ENCODE data around the gene CDS1. TPM values are rescaled to one million over a fixed set of nuclear protein-coding genes. Genes with fewer than 3 reads are reported as not detected.

The CDS1 gene
- total RNA-seq, 4 donors from 2014 or later, result 0.07 to 1.1 TPM; not detected in 2

DNA sequence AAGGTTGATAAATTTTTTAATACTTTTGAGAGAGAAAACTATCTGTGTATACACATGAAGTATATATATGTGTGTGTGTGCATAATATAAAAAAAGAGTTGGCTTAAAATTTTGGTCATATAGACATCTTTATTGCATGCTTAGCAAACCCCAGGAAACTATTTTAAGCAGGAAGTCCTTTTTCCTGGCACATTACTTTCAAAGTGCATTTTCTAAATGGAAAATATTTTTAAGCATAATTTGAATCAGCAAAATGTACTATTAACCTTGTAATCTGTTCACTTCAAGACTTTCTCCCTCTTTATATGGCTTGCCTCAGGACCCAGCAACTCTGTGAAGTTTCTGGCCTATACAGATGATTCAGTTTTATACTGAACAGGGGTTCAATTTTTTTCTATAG lies 106.3 kb downstream of the CDS1 start:
- H3K27me3 ChIP-seq, result no peaks in the 10 kb centered on the region
- no peak overlapping the region for H3K27ac ChIP-seq
- intact Hi-C loops (cut with DNase I; ENCODE audit: low total_unique reads), result no loop called here
- ATAC-seq (no peak), DNase-seq (no peak)
- in situ Hi-C loops (cut with MboI; ENCODE audit: low sequenced_read_pairs in 4 of 4), result no loop called here
- peaks cover 0 to 12% of the 10 kb centered on the region in 2 donors for H3K4me1 ChIP-seq
- TF ChIP-seq POLR2A (IDR thresholded peaks at IDR 0.05), result no peak
- TF ChIP-seq, protein P1, sequence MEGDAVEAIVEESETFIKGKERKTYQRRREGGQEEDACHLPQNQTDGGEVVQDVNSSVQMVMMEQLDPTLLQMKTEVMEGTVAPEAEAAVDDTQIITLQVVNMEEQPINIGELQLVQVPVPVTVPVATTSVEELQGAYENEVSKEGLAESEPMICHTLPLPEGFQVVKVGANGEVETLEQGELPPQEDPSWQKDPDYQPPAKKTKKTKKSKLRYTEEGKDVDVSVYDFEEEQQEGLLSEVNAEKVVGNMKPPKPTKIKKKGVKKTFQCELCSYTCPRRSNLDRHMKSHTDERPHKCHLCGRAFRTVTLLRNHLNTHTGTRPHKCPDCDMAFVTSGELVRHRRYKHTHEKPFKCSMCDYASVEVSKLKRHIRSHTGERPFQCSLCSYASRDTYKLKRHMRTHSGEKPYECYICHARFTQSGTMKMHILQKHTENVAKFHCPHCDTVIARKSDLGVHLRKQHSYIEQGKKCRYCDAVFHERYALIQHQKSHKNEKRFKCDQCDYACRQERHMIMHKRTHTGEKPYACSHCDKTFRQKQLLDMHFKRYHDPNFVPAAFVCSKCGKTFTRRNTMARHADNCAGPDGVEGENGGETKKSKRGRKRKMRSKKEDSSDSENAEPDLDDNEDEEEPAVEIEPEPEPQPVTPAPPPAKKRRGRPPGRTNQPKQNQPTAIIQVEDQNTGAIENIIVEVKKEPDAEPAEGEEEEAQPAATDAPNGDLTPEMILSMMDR (IDR thresholded peaks at IDR 0.05 in 4 of 5, conservative IDR thresholded peaks at IDR 0.05 in 1 of 5), result no peak
- peaks cover 4 to 63% of the 10 kb centered on the region in 2 donors for H3K36me3 ChIP-seq
- H3K4me3 ChIP-seq, result no peak overlapping the region
- H3K9me3 ChIP-seq, result no peaks in the 10 kb centered on the region

DNA sequence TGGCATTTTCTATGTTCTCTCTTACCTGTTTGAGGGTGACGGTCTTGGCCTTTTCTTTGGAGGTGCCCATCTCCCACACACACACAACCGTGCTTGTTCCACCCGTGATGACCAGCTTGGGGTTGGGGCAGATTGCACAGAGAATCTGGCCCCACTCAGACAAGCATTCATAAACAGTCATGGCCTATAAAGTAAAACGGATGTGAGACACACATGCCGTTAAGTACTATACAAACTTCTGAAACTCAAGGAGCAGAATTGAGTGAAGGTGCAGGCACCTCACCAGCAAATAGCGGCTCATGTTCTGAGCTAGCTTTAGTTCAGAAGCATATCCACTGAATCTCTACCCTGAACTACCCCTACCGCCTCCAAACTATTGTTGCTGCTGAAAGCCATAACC lies 107.6 kb downstream of the CDS1 start:
- Histone ChIP-seq H3K4me3 (no peak overlapping the region), H3K27ac (peak overlapping the region in 2 of 4 donors; percentile 54 to 65), H3K9me3 (no peaks in the 10 kb centered on the region), H3K36me3 (peaks cover 4 to 76% of the 10 kb centered on the region in 2 donors), H3K27me3 (no peaks in the 10 kb centered on the region), H3K4me1 (peaks cover 0 to 12% of the 10 kb centered on the region in 2 donors)
- DNase-seq (no peak), ATAC-seq (no peak)
- intact Hi-C loops (cut with DNase I; ENCODE audit: low total_unique reads) (no loop called here), in situ Hi-C loops (cut with MboI; ENCODE audit: low sequenced_read_pairs in 4 of 4) (no loop called here)
- TF ChIP-seq POLR2A (IDR thresholded peaks at IDR 0.05), result no peak
- TF ChIP-seq, protein P1 (IDR thresholded peaks at IDR 0.05 in 4 of 5, conservative IDR thresholded peaks at IDR 0.05 in 1 of 5), result no peak

DNA sequence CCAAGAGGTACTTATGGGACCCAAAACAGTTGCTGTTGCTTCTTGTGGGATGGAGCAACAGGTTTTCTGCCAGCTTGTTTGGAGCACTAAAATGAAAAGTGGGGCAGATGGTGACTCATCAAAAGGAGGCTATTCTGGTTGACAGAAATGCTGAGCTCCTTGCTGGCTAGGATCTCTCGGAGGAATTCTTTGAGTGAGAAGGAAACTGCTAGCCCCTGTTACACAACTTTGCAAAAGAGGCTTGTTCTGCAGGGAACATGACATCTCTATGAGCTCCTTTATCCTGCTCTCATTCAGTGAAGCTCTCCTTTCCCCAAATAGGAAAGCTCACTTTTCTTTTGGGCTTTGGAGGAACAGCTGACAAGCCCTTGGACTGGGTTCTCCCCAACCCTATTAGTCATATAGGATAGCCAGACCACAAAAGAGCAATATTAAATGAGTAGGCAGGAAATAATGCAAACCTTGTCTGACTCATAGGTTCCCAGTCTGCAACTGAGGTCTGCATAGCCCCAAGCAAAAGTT lies 108.3 kb downstream of the CDS1 start:
- H3K4me1 ChIP-seq, result peaks cover 0 to 12% of the 10 kb centered on the region in 2 donors
- no peak overlapping the region for H3K4me3 ChIP-seq
- in situ Hi-C loops (cut with MboI; ENCODE audit: low sequenced_read_pairs in 4 of 4) (no loop called here), intact Hi-C loops (cut with DNase I; ENCODE audit: low total_unique reads) (no loop called here)
- no peaks in the 10 kb centered on the region for H3K27me3 ChIP-seq
- DNase-seq (peak; percentile 31 to 42), ATAC-seq (peak; percentile 94)
- TF ChIP-seq, protein P1 (IDR thresholded peaks at IDR 0.05 in 4 of 5, conservative IDR thresholded peaks at IDR 0.05 in 1 of 5), result no peak
- TF ChIP-seq POLR2A (IDR thresholded peaks at IDR 0.05), result no peak
- H3K27ac ChIP-seq, result peak overlapping the region in 3 of 4 donors; percentile 54 to 65 (median 56)
- H3K36me3 ChIP-seq, result peaks cover 4 to 78% of the 10 kb centered on the region in 2 donors
- no peaks in the 10 kb centered on the region for H3K9me3 ChIP-seq

DNA sequence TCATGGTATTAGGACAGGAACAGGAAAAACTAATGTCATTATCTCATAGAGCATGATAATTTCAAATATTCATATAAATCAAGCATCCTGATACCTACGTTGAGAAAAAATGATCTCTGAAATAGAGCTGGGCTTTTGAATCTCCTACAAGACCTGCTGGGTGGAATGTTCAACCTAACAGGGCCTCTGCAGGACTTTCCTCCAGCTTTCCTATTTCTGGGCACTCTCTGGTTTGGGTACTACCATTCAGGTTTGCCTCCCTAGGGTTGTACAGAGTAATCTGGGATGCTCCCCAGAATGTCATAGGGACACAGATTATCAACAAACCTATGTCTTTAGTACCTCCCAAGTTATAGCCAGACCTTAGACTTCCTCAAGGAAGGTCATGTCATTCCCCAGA lies 108.9 kb downstream of the CDS1 start:
- TF ChIP-seq, protein P1 (IDR thresholded peaks at IDR 0.05 in 4 of 5, conservative IDR thresholded peaks at IDR 0.05 in 1 of 5), result no peak
- TF ChIP-seq POLR2A (IDR thresholded peaks at IDR 0.05), result no peak
- H3K27ac ChIP-seq, result peak overlapping the region in 3 of 4 donors; percentile 54 to 65 (median 56)
- H3K4me1 ChIP-seq, result peaks cover 0 to 12% of the 10 kb centered on the region in 2 donors
- peaks cover 4 to 79% of the 10 kb centered on the region in 2 donors for H3K36me3 ChIP-seq
- in situ Hi-C loops (cut with MboI; ENCODE audit: low sequenced_read_pairs in 4 of 4), result no loop called here
- DNase-seq, result no peak
- no peak overlapping the region for H3K4me3 ChIP-seq
- no peak for ATAC-seq
- intact Hi-C loops (cut with DNase I; ENCODE audit: low total_unique reads), result no loop called here
- H3K9me3 ChIP-seq, result no peaks in the 10 kb centered on the region
- H3K27me3 ChIP-seq, result no peaks in the 10 kb centered on the region

DNA sequence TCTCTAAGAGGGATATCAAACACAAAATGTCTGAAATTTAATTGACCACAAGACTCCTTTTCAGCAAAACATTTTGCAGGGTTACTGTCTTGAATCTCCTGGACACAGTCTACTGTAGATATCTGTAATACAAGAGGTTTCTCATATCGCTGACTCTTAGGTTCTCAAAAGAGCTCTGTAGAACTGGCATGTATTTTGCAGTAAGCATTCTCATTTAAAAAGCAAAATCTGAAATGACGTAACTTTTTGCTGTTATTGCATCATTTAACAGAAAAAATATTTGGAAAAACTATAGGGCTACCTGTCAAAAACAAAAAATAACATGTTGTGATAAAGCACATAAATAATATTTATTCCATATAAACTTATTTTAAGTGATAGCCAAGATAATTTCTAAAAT lies 114.2 kb downstream of the CDS1 start:
- TF ChIP-seq, protein P1 (IDR thresholded peaks at IDR 0.05 in 4 of 5, conservative IDR thresholded peaks at IDR 0.05 in 1 of 5), result no peak
- no peak for TF ChIP-seq POLR2A (IDR thresholded peaks at IDR 0.05)
- Histone ChIP-seq H3K27me3 (no peaks in the 10 kb centered on the region), H3K27ac (no peak overlapping the region), H3K4me3 (no peak overlapping the region), H3K36me3 (peaks cover 0 to 90% of the 10 kb centered on the region in 2 donors), H3K9me3 (no peaks in the 10 kb centered on the region), H3K4me1 (no peaks in the 10 kb centered on the region)
- intact Hi-C loops (cut with DNase I; ENCODE audit: low total_unique reads) (no loop called here), in situ Hi-C loops (cut with MboI; ENCODE audit: low sequenced_read_pairs in 4 of 4) (no loop called here)
- ATAC-seq (no peak), DNase-seq (no peak)
